ENCODE measurements around the gene TRIM27.

TRIM27 gene

DNA sequence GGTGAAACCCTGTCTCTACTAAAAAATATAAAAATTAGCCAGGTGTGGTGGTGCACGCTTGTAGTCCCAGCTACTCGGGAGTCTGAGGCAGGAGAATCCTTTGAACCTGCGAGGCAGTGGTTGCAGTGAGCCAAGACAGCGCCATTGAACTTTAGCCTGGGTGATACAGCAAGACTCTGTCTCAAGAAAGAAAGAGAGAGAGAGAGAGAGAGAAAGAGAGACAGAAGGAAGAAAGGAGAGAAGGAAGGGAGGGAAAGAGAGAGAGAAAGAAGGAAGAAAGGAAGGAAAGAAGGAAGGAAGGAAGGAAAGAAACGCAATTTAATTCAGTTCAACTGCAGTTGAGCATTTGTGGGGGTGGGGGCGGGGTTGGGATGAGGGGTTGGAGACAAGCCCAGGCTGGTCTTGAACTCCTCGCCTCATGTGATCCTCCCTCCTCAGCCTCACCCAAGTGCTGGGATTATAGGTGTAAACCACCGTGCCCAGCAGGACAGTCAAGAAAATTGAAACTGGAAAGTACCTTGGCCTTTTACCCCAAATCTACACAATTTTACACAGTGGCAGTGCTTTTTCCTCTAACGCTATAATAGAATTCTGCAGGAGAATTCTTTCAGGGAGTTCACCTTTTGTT is 30.5 kb downstream of the TRIM27 start:
- in situ Hi-C loops (cut with HindIII; ENCODE audit: low pct_ligation_motif_present, low sequenced_read_pairs), result no loop called here
- H3K4me3 ChIP-seq (ENCODE audit: low read depth, low read length), result no peak overlapping the region
- no peak for DNase-seq
- TF ChIP-seq, protein P1, sequence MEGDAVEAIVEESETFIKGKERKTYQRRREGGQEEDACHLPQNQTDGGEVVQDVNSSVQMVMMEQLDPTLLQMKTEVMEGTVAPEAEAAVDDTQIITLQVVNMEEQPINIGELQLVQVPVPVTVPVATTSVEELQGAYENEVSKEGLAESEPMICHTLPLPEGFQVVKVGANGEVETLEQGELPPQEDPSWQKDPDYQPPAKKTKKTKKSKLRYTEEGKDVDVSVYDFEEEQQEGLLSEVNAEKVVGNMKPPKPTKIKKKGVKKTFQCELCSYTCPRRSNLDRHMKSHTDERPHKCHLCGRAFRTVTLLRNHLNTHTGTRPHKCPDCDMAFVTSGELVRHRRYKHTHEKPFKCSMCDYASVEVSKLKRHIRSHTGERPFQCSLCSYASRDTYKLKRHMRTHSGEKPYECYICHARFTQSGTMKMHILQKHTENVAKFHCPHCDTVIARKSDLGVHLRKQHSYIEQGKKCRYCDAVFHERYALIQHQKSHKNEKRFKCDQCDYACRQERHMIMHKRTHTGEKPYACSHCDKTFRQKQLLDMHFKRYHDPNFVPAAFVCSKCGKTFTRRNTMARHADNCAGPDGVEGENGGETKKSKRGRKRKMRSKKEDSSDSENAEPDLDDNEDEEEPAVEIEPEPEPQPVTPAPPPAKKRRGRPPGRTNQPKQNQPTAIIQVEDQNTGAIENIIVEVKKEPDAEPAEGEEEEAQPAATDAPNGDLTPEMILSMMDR (IDR thresholded peaks at IDR 0.05; ENCODE audit: low read depth, low read length, missing control alignments), result no peak
- no peaks in the 10 kb centered on the region for H3K36me3 ChIP-seq (replicated peaks)
- no peaks in the 10 kb centered on the region for H3K27me3 ChIP-seq (replicated peaks)
- H3K27ac ChIP-seq, result no peak overlapping the region

DNA sequence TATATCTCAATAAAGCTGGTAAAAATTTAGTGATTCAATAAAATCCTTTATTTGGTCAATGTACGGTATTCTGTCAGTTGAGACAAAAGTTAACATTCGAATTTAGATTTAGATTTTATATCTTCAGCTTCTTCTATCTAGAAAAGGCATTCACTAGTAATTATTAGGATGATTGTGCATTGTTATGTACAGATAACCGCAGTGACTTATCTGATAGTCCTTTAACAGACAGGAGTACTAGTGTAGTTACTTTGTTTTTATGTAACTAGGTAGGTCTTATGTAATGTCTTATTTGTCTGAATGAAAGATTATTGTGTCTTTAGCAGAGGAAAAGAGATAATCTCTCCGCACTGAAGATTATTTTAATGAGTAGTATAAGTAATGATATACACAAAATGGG is 31.3 kb downstream of the TRIM27 start:
- in situ Hi-C loops (cut with HindIII; ENCODE audit: low pct_ligation_motif_present, low sequenced_read_pairs), result no loop called here
- Histone ChIP-seq H3K27me3 (replicated peaks) (no peaks in the 10 kb centered on the region), H3K27ac (no peak overlapping the region), H3K4me3 (ENCODE audit: low read depth, low read length) (no peak overlapping the region), H3K36me3 (replicated peaks) (no peaks in the 10 kb centered on the region)
- DNase-seq, result no peak
- TF ChIP-seq, protein P1 (IDR thresholded peaks at IDR 0.05; ENCODE audit: low read depth, low read length, missing control alignments), result no peak

DNA sequence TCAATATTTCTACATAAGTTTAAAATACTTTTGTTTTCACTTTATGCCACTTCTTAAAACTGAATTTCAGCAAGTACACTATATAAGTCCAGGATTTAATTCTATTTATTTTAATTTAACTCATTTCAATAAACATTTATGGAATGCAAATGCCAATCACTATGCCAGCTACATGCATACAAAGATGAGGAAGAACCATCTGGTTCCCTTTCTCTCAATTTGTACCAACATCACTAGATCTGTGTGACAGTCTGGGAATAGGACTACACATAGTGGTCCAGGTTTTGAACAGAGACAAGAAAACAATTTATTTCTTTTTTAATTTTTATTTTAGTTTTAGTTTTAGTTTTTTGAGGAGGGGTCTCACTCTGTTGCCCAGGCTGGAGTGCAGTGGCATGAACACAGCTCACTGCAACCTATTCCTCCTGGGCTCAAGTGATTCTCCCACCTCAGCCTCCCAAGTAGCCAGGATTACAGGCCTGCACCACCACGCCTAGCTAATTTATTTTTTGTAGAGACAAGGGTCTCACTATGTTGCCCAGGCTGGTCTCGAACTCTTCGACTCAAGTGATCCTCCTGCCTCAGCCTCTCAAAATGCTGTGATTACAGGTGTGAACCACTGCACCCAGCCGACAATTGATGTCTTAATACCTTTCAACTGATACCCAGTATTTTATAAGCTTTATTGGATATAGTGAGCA is 35.8 kb downstream of the TRIM27 start:
- H3K36me3 ChIP-seq (replicated peaks), result no peaks in the 10 kb centered on the region
- no peak for DNase-seq
- in situ Hi-C loops (cut with HindIII; ENCODE audit: low pct_ligation_motif_present, low sequenced_read_pairs), result no loop called here
- TF ChIP-seq, protein P1 (IDR thresholded peaks at IDR 0.05; ENCODE audit: low read depth, low read length, missing control alignments), result no peak
- H3K27ac ChIP-seq, result no peak overlapping the region
- no peak overlapping the region for H3K4me3 ChIP-seq (ENCODE audit: low read depth, low read length)
- no peaks in the 10 kb centered on the region for H3K27me3 ChIP-seq (replicated peaks)

DNA sequence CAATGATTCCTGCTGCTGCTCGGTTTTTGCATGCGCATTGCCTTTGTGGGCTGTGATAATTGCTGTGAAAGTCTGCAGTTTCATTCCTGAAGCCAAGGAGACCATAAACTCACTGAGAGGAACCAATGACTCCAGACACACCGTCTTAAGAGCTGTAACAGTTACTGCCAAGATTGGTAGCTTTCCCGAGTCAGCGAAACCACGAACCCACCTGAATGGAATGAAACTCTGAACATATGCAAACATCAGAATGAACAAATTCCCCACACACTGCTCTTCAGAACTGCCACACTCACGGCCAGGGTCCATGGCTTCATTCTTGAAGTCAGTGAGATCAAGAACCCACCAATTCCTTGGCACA is 37.7 kb downstream of the TRIM27 start:
- no peak overlapping the region for H3K27ac ChIP-seq
- TF ChIP-seq, protein P1 (IDR thresholded peaks at IDR 0.05; ENCODE audit: low read depth, low read length, missing control alignments), result no peak
- no peaks in the 10 kb centered on the region for H3K36me3 ChIP-seq (replicated peaks)
- DNase-seq, result no peak
- no peak overlapping the region for H3K4me3 ChIP-seq (ENCODE audit: low read depth, low read length)
- in situ Hi-C loops (cut with HindIII; ENCODE audit: low pct_ligation_motif_present, low sequenced_read_pairs), result no loop called here
- H3K27me3 ChIP-seq (replicated peaks), result no peaks in the 10 kb centered on the region

DNA sequence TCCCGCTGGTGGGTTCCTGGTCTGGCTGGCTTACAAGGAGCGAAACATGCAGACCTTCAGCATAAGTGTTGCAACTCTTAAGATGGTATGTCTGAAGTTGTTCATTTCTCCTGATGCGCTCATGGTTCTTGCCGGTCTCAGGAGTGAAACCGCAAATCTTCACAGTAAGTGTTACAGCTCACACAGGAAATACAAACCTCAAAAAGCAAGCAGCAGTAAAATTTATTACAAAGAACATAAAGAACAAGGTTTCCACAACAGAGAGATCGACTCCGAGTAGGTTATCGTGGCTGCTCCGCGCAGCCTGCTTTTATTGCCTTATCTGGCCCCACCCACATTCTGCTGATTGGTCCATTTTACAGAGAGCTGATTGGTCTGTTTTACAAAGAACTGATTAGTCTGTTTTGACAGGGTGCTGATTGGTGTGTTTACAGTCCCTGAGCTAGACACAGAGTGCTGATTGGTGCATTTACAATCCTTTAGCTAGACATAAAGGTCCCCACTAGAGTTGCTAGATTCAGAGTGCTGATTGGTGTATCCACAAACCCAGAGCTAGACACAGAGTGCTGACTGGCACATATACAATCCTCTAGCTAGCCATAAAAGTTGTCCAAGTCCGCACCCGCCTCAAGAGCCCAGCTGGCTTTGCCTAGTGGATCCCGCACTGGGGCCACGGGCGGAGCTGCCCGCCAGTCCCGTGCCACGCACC is 39.2 kb downstream of the TRIM27 start:
- no peak for DNase-seq
- H3K27ac ChIP-seq, result no peak overlapping the region
- TF ChIP-seq, protein P1 (IDR thresholded peaks at IDR 0.05; ENCODE audit: low read depth, low read length, missing control alignments), result no peak
- in situ Hi-C loops (cut with HindIII; ENCODE audit: low pct_ligation_motif_present, low sequenced_read_pairs), result no loop called here
- H3K4me3 ChIP-seq (ENCODE audit: low read depth, low read length), result no peak overlapping the region
- no peaks in the 10 kb centered on the region for H3K27me3 ChIP-seq (replicated peaks)
- H3K36me3 ChIP-seq (replicated peaks), result no peaks in the 10 kb centered on the region
